GM03348 (cell line): ENCODE results near the gene PHF14.
"Not testable (repeated sequence)": the region's sequence is repeated elsewhere in the genome, so short reads cannot be mapped to it uniquely, and the experiment has no call there.

Experiments used
- DNase-seq: peaks from one replicate; pipeline ENCODE4 v3.0.0; 2012; ENCODE audit warnings: low spot score

Gene PHF14

GRCh38 chr7:10973061-10973941, at the start of gene PHF14:
Gene PHF14 (plus strand): TSS chr7:10973872. CDS start chr7:10974324, 452 bp downstream.
- peak; percentile 99 for DNase-seq

- no peak for DNase-seq
Measured at GRCh38 chr7:10924370-10924769, 49.3 kb upstream of the PHF14 start.

- not testable (repeated sequence) for DNase-seq
Measured at GRCh38 chr7:10928203-10928602, 45.5 kb upstream of the PHF14 start.

- no peak for DNase-seq
Measured at GRCh38 chr7:10930551-10930950, 43.1 kb upstream of the PHF14 start.

GRCh38 chr7:10931161-10931560, 42.5 kb upstream of the PHF14 start:
- DNase-seq = no peak

- peak; percentile 44 for DNase-seq
Measured at GRCh38 chr7:10934292-10934691, 39.4 kb upstream of the PHF14 start.

- peak; percentile 20 for DNase-seq
Measured at GRCh38 chr7:10939237-10939910, 34.3 kb upstream of the PHF14 start.

- DNase-seq = peak; percentile 99
Measured at GRCh38 chr7:10939911-10940703, 33.6 kb upstream of the PHF14 start.

- no peak for DNase-seq
Measured at GRCh38 chr7:10940704-10941355, 32.8 kb upstream of the PHF14 start.

- DNase-seq = no peak
Measured at GRCh38 chr7:10950494-10950893, 23.2 kb upstream of the PHF14 start.

GRCh38 chr7:10950974-10951578, 22.6 kb upstream of the PHF14 start:
- not testable (repeated sequence) for DNase-seq

GRCh38 chr7:10952588-10952987, 21.1 kb upstream of the PHF14 start:
- DNase-seq = no peak

- DNase-seq = not testable (repeated sequence)
Measured at GRCh38 chr7:10953078-10953750, 20.5 kb upstream of the PHF14 start.

- DNase-seq = no peak
Measured at GRCh38 chr7:10956528-10956927, 17.1 kb upstream of the PHF14 start.

GRCh38 chr7:10960242-10960641, 13.4 kb upstream of the PHF14 start:
- not testable (repeated sequence) for DNase-seq

- not testable (repeated sequence) for DNase-seq
Measured at GRCh38 chr7:10965016-10965415, 8.7 kb upstream of the PHF14 start.

- DNase-seq = no peak
Measured at GRCh38 chr7:10972174-10972573, 1.5 kb upstream of the PHF14 start.

GRCh38 chr7:10973942-10974911, 555 bp downstream of the PHF14 start:
- DNase-seq = peak; percentile 54

- no peak for DNase-seq
Measured at GRCh38 chr7:10977113-10977512, 3.4 kb downstream of the PHF14 start.

- DNase-seq = no peak
Measured at GRCh38 chr7:10981317-10981716, 7.6 kb downstream of the PHF14 start.
